Liver (tissue), 3 donors: ENCODE results near the gene TMEM204.

ENCODE experiments used
- CTCF ChIP-seq: fragments of 150-350 bp; IDR thresholded peaks from 2 replicates; pipeline ENCODE4 v1.5.1; 2017; ENCODE audit warnings: improper control_type of control experiment, low read depth, low read length; ENCODE audit not compliant: missing input control
- GABPA ChIP-seq, 2 donors: IDR thresholded peaks in 1 of 2; conservative IDR thresholded peaks in 1 of 2; 2 replicates each; pipeline ENCODE4 v1.6.1; 2016; ENCODE audit warnings: antibody characterized with exemption in 2 of 2, mild to moderate bottlenecking in 1 of 2, moderate library complexity in 1 of 2
- HNF4G ChIP-seq: IDR thresholded peaks from 2 replicates; pipeline ENCODE4 v1.6.1; 2016; ENCODE audit warnings: antibody characterized with exemption
- JUND ChIP-seq, 2 donors: IDR thresholded peaks; 2 replicates each; pipeline ENCODE4 v1.6.1; 2016; ENCODE audit warnings: antibody characterized with exemption in 2 of 2
- MAX ChIP-seq: IDR thresholded peaks from 2 replicates; pipeline ENCODE4 v1.6.1; 2016; ENCODE audit warnings: antibody characterized with exemption
- RAD21 ChIP-seq, 2 donors: IDR thresholded peaks; 2 replicates each; pipeline ENCODE4 v1.6.1; 2016; ENCODE audit warnings: antibody characterized with exemption in 2 of 2, mild to moderate bottlenecking in 2 of 2
- SP1 ChIP-seq: IDR thresholded peaks from 2 replicates; pipeline ENCODE4 v1.6.1; 2018; ENCODE audit warnings: antibody characterized with exemption, mild to moderate bottlenecking
- TAF1 ChIP-seq: conservative IDR thresholded peaks from 2 replicates; pipeline ENCODE4 v1.6.1; 2016; ENCODE audit warnings: antibody characterized with exemption, mild to moderate bottlenecking
- donor health status: healthy.
- donor health status: healthy.

GRCh38 chr16:1509307-1510221, 23.9 kb upstream of the TMEM204 start:
- no peak for TF ChIP-seq JUND (IDR thresholded peaks at IDR 0.05)
- TF ChIP-seq CTCF, result no peak
- TF ChIP-seq SP1, result peak; percentile 39
- no peak for TF ChIP-seq HNF4G
- no peak for TF ChIP-seq MAX
- no peak for TF ChIP-seq RAD21 (IDR thresholded peaks at IDR 0.05)
- TF ChIP-seq TAF1, result no peak
- TF ChIP-seq GABPA (IDR thresholded peaks at IDR 0.05 in 1 of 2, conservative IDR thresholded peaks at IDR 0.05 in 1 of 2), result no peak
